Natural killer cell (primary cell): ENCODE results near the gene DNASE1L1. TPM values are rescaled to one million over a fixed set of nuclear protein-coding genes. Genes with fewer than 3 reads are reported as not detected.

Experiments used
- ATAC-seq, 3 donors: fragments of 150-1000 bp in 2 of 3; fragments of 200-7000 bp in 1 of 3; cut with Tn5 transposase; 1 replicate in 1 of 3; 2 replicates in 2 of 3; pipeline ENCODE4 v1.10.0; 2021; ENCODE audit warnings: mild to moderate bottlenecking in 2 of 3, moderate library complexity in 2 of 3
- DNase-seq, 2 donors: peaks; one replicate each; pipeline versions ENCODE4 v3.0.0 to v3.0.0-alpha.2; 2013 to 2021; ENCODE audit warnings: mixed read lengths in 1 of 2
- H3K27ac ChIP-seq: one replicate; pipeline ENCODE4 v1.5.1; 2013; ENCODE audit warnings: mild to moderate bottlenecking, low read length
- H3K27me3 ChIP-seq: one replicate; pipeline ENCODE4 v1.6.1; 2013; ENCODE audit warnings: low read length; ENCODE audit not compliant: control insufficient read depth, insufficient read depth
- H3K36me3 ChIP-seq: one replicate; pipeline ENCODE4 v1.6.1; 2013; ENCODE audit warnings: low read length; ENCODE audit not compliant: control insufficient read depth, insufficient read depth
- H3K4me1 ChIP-seq: one replicate; pipeline ENCODE4 v1.6.1; 2013; ENCODE audit warnings: low read length; ENCODE audit not compliant: control insufficient read depth, insufficient read depth
- H3K4me3 ChIP-seq: one replicate; pipeline ENCODE4 v1.5.1; 2013; ENCODE audit warnings: low read length
- H3K9me3 ChIP-seq: one replicate; pipeline ENCODE4 v1.6.1; 2013; ENCODE audit warnings: low read length; ENCODE audit not compliant: control insufficient read depth, insufficient read depth
- H3K27ac Mint-ChIP-seq, 2 donors: one replicate each; pipeline ENCODE4 v1.8.0; 2022; ENCODE audit warnings: mild to moderate bottlenecking in 2 of 2, mixed read lengths in 2 of 2, moderate library complexity in 1 of 2
- H3K27me3 Mint-ChIP-seq, 2 donors: one replicate each; pipeline ENCODE4 v1.8.0; 2022; ENCODE audit warnings: low read depth in 2 of 2, mixed read lengths in 2 of 2
- H3K36me3 Mint-ChIP-seq: one replicate; pipeline ENCODE4 v1.8.0; 2022; ENCODE audit warnings: mixed read lengths
- H3K4me1 Mint-ChIP-seq, 2 donors: one replicate each; pipeline ENCODE4 v1.8.0; 2022; ENCODE audit warnings: mixed read lengths in 2 of 2
- H3K4me3 Mint-ChIP-seq: one replicate; pipeline ENCODE4 v1.8.0; 2022; ENCODE audit warnings: mild to moderate bottlenecking, moderate library complexity, mixed read lengths
- H3K9me3 Mint-ChIP-seq, 2 donors: one replicate each; pipeline ENCODE4 v1.8.0; 2022; ENCODE audit warnings: mixed read lengths in 2 of 2
- WGBS: methylation state at CpG from one replicate; pipeline ENCODE4 v1.1.7; 2013; ENCODE audit warnings: missing lambda C conversion rate; ENCODE audit not compliant: insufficient coverage; 5-methylcytosine and 5-hydroxymethylcytosine counted together
- intact Hi-C: fragments of 100-400 bp; cut with micrococcal nuclease; formaldehyde crosslinking; loops from one replicate; pipeline ENCODE4 v1.14.2; 2022
- total RNA-seq, 4 donors: library from RNA; stranded (reverse); fragments of 120-200 nt in 1 of 4; gene quantifications; one replicate each; pipeline versions ENCODE4 v1.2.3 to v1.2.4, GENCODE V29; 2013 to 2022
- TF ChIP-seq, protein P1 (sequence below): fragments of 200-600 bp; IDR thresholded peaks from one replicate; pipeline ENCODE4 v1.8.0; 2022; ENCODE audit warnings: antibody characterized with exemption

DNASE1L1 gene
- total RNA-seq, 3 donors from 2014 or later (not counting 1 experiment from before 2014, with no cell fraction given) = 16.7 to 19.6 (median 16.8) TPM

DNA sequence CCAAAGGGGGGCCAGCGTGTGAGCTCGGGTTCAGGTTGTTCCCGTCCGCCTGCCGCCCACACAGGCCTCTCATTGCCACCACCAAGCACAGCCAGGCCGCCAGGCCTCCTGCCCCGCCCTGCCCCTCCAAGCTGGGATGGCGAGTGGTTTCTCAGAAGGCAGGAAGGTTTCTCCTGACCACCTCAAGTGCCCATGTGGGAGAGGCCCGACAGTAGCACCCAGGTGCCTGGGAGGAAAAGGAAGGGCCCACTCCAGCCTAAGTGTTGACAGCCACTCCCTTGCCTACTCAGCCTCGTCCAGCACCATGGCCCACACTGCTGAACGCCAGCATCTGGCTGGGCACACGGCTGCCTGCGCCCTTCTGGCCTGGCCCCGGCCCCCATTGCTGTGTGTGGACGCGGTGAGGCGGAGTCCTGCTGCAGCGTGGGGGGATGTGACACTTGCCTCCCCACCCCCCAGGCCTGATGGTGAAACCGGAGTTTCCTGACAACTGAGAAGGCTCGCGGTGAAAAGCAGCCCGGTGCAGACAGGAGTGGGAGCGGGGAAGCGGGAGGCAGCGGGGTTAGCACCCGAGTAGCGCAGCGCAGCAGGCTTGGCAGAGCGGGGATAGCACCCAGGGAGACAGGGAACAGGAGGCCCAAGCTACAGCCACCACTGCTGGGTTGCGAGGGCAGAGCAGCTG lies 53.8 kb downstream of the DNASE1L1 start:
- TF ChIP-seq, protein P1, sequence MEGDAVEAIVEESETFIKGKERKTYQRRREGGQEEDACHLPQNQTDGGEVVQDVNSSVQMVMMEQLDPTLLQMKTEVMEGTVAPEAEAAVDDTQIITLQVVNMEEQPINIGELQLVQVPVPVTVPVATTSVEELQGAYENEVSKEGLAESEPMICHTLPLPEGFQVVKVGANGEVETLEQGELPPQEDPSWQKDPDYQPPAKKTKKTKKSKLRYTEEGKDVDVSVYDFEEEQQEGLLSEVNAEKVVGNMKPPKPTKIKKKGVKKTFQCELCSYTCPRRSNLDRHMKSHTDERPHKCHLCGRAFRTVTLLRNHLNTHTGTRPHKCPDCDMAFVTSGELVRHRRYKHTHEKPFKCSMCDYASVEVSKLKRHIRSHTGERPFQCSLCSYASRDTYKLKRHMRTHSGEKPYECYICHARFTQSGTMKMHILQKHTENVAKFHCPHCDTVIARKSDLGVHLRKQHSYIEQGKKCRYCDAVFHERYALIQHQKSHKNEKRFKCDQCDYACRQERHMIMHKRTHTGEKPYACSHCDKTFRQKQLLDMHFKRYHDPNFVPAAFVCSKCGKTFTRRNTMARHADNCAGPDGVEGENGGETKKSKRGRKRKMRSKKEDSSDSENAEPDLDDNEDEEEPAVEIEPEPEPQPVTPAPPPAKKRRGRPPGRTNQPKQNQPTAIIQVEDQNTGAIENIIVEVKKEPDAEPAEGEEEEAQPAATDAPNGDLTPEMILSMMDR = no peak
- Histone ChIP-seq H3K4me3 (no peak overlapping the region), H3K36me3 (peaks cover 99% of the 10 kb centered on the region), H3K27me3 (no peaks in the 10 kb centered on the region), H3K9me3 (no peaks in the 10 kb centered on the region), H3K27ac (peak overlapping the region; percentile 25), H3K4me1 (peaks cover 98% of the 10 kb centered on the region)
- 79% methylated on average over 27 of the region's 30 CpGs for WGBS
- no peaks in the 10 kb centered on the region for H3K27me3 Mint-ChIP-seq
- ATAC-seq (no peak), DNase-seq (peak in 1 of 2 donors; percentile 17)
- intact Hi-C loops = no loop called here
- peak overlapping the region; percentile 40 for H3K4me3 Mint-ChIP-seq
- peaks cover 19 to 25% of the 10 kb centered on the region in 2 donors for H3K4me1 Mint-ChIP-seq
- H3K9me3 Mint-ChIP-seq = no peaks in the 10 kb centered on the region
- H3K27ac Mint-ChIP-seq = peak overlapping the region; percentile 66 to 100
- H3K36me3 Mint-ChIP-seq = no peaks in the 10 kb centered on the region

DNA sequence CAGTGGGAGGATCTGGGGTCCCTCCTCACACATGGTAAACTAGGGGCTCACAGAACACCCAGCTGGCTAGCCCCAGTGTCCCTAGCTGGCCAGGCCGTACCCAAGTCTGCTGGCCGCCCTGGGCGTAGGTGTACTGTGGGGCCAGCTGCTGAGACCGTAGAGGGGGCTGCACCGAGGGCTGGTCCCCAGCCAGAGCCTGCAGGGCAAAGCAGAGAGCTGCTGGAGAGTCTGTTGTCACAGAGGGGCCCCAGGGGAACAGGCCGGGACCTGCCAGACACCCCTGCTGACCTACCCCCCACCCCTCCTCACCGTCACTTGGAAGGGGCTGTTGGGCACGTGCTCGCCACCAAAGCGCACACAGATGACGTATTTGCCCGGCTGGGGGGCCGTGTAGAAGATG lies 54.5 kb downstream of the DNASE1L1 start:
- intact Hi-C loops = no loop called here
- H3K27me3 ChIP-seq = no peaks in the 10 kb centered on the region
- H3K4me3 Mint-ChIP-seq = no peak overlapping the region
- peak overlapping the region; percentile 66 to 100 for H3K27ac Mint-ChIP-seq
- no peaks in the 10 kb centered on the region for H3K9me3 ChIP-seq
- H3K4me3 ChIP-seq = no peak overlapping the region
- whole genome bisulfite sequencing = 89% methylated on average over 13 of the region's 13 CpGs
- no peaks in the 10 kb centered on the region for H3K9me3 Mint-ChIP-seq
- H3K27ac ChIP-seq = peak overlapping the region; percentile 25
- TF ChIP-seq, protein P1 = no peak
- ATAC-seq (no peak), DNase-seq (no peak)
- H3K4me1 ChIP-seq = peaks cover 99% of the 10 kb centered on the region
- no peaks in the 10 kb centered on the region for H3K36me3 Mint-ChIP-seq
- no peaks in the 10 kb centered on the region for H3K27me3 Mint-ChIP-seq
- H3K36me3 ChIP-seq = peaks cover 99% of the 10 kb centered on the region
- peaks cover 25 to 26% of the 10 kb centered on the region in 2 donors for H3K4me1 Mint-ChIP-seq

DNA sequence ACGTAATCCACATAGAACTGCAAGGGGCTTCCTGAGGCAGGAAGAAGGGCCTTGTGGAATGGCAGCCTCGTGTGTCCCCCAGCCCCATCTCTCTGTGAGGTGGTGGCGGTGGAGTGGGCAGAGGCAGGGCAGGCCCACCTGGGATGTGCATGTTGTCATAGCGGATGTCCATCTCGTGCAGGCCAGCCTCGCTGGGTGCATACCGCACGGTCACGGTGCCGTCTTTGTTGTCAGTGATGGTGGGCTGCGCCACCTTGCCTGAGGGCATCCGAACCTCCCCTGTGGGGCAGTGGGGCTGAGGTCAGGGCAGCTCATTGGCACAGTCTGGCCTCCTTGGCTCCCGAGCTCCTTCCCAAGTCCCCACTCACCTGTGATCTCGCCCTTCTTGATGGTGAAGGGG lies 55.0 kb downstream of the DNASE1L1 start:
- Mint-ChIP-seq H3K9me3 (no peaks in the 10 kb centered on the region), H3K27ac (peak overlapping the region; percentile 60 to 100), H3K4me3 (no peak overlapping the region), H3K36me3 (no peaks in the 10 kb centered on the region), H3K27me3 (no peaks in the 10 kb centered on the region), H3K4me1 (peaks cover 25 to 31% of the 10 kb centered on the region in 2 donors)
- peaks cover 100% of the 10 kb centered on the region for H3K36me3 ChIP-seq
- H3K4me3 ChIP-seq = no peak overlapping the region
- TF ChIP-seq, protein P1 = no peak
- DNase-seq = no peak
- peaks cover 100% of the 10 kb centered on the region for H3K4me1 ChIP-seq
- H3K27ac ChIP-seq = peak overlapping the region; percentile 25
- no peak for ATAC-seq
- 89% methylated on average over 12 of the region's 14 CpGs for WGBS
- intact Hi-C loops = no loop called here
- H3K27me3 ChIP-seq = no peaks in the 10 kb centered on the region
- no peaks in the 10 kb centered on the region for H3K9me3 ChIP-seq
